HepG2 (cell line): Measurements from ENCODE around the gene FGF19. TPM values are rescaled to one million over a fixed set of nuclear protein-coding genes. Genes with fewer than 3 reads are reported as not detected.
A peak's percentile ranks its signal among the peaks of the same experiment; 100 is the strongest.

Experiments
- CHD2 ChIP-seq: IDR thresholded peaks from 2 replicates; pipeline ENCODE4 v1.6.1; 2011; ENCODE audit warnings: low read depth, low read length, improper control_type of control experiment
- NFYB ChIP-seq: sonication (generic); formaldehyde crosslinking; IDR thresholded peaks from 2 replicates; pipeline ENCODE4 v1.4.0; 2020; ENCODE audit warnings: missing genetic modification reagents
- ZBTB4 ChIP-seq: sonication (generic); formaldehyde crosslinking; IDR thresholded peaks from 2 replicates; pipeline ENCODE4 v1.4.0; 2020; ENCODE audit warnings: missing genetic modification reagents, mild to moderate bottlenecking, borderline replicate concordance
- ZBTB40 ChIP-seq, 2 experiments: fragments of 450-650 bp in 1 of 2; sonication (generic) in 1 of 2; formaldehyde crosslinking in 1 of 2; IDR thresholded peaks; 2 replicates each; pipeline versions ENCODE4 v1.6.1 to v1.8.0; 2016 to 2022; ENCODE audit warnings: antibody characterized with exemption in 1 of 2, mild to moderate bottlenecking in 1 of 2, missing genetic modification reagents in 1 of 2
- ZFY ChIP-seq: sonication (generic); formaldehyde crosslinking; IDR thresholded peaks from 2 replicates; pipeline ENCODE4 v1.4.0; 2020; ENCODE audit warnings: missing genetic modification reagents
- ZKSCAN5 ChIP-seq: sonication (generic); formaldehyde crosslinking; IDR thresholded peaks from 2 replicates; pipeline ENCODE4 v1.5.1; 2020; ENCODE audit warnings: mild to moderate bottlenecking, missing genetic modification reagents
- ZNF282 ChIP-seq: fragments of 450-650 bp; IDR thresholded peaks from 2 replicates; pipeline ENCODE4 v1.6.1; 2018; ENCODE audit not compliant: partially characterized antibody
- ZNF317 ChIP-seq: sonication (generic); formaldehyde crosslinking; IDR thresholded peaks from 2 replicates; pipeline ENCODE4 v1.5.0; 2020; ENCODE audit warnings: mild to moderate bottlenecking, missing genetic modification reagents
- ZNF335 ChIP-seq: sonication (generic); formaldehyde crosslinking; IDR thresholded peaks from 2 replicates; pipeline ENCODE4 v1.4.0; 2020; ENCODE audit warnings: missing genetic modification reagents
- ZNF660 ChIP-seq: sonication (generic); formaldehyde crosslinking; IDR thresholded peaks from 2 replicates; pipeline ENCODE4 v1.5.1; 2020; ENCODE audit warnings: mild to moderate bottlenecking, low read depth, missing genetic modification reagents, borderline replicate concordance
- ZNF775 ChIP-seq: sonication (generic); formaldehyde crosslinking; IDR thresholded peaks from 2 replicates; pipeline ENCODE4 v1.4.0; 2020; ENCODE audit warnings: missing genetic modification reagents, mild to moderate bottlenecking, moderate library complexity, borderline replicate concordance
- ZSCAN30 ChIP-seq: sonication (generic); formaldehyde crosslinking; IDR thresholded peaks from 2 replicates; pipeline ENCODE4 v1.5.0; 2020; ENCODE audit warnings: mild to moderate bottlenecking, missing genetic modification reagents
- polyA plus RNA-seq, 8 experiments: library from polyadenylated mRNA; depleted of rRNA in 3 of 8; stranded (reverse) in 7 of 8; unstranded in 1 of 8; fragments of >200 nt; fragmentation: Illumina TruSeq in 4 of 8; extraction: Trizol in 4 of 8; gene quantifications; 2 replicates each; pipeline versions ENCODE4 v1.2.1 to v1.2.3, GENCODE V29; 2011 to 2016; ENCODE audit warnings: low read depth in 4 of 8, missing spikeins in 1 of 8, mixed read lengths in 1 of 8; ENCODE audit not compliant: insufficient read depth in 1 of 8
- total RNA-seq, 5 experiments: library from RNA; depleted of rRNA; stranded (reverse); fragments of >200 nt; fragmentation: Illumina TruSeq; extraction: Trizol; gene quantifications; 2 replicates each; pipeline ENCODE4 v1.2.3, GENCODE V29; 2016; ENCODE audit warnings: low read depth in 1 of 5
- TF ChIP-seq, protein P1 (sequence below): sonication (generic); formaldehyde crosslinking; IDR thresholded peaks from 2 replicates; pipeline ENCODE4 v1.4.0; 2020; ENCODE audit warnings: missing genetic modification reagents

The FGF19 gene
- total and polyA plus RNA-seq, 2 of the 13 experiments (the other 11 are each of a cell fraction or from before 2014, with no cell fraction given) = 0.07 TPM; not detected in 1

DNA sequence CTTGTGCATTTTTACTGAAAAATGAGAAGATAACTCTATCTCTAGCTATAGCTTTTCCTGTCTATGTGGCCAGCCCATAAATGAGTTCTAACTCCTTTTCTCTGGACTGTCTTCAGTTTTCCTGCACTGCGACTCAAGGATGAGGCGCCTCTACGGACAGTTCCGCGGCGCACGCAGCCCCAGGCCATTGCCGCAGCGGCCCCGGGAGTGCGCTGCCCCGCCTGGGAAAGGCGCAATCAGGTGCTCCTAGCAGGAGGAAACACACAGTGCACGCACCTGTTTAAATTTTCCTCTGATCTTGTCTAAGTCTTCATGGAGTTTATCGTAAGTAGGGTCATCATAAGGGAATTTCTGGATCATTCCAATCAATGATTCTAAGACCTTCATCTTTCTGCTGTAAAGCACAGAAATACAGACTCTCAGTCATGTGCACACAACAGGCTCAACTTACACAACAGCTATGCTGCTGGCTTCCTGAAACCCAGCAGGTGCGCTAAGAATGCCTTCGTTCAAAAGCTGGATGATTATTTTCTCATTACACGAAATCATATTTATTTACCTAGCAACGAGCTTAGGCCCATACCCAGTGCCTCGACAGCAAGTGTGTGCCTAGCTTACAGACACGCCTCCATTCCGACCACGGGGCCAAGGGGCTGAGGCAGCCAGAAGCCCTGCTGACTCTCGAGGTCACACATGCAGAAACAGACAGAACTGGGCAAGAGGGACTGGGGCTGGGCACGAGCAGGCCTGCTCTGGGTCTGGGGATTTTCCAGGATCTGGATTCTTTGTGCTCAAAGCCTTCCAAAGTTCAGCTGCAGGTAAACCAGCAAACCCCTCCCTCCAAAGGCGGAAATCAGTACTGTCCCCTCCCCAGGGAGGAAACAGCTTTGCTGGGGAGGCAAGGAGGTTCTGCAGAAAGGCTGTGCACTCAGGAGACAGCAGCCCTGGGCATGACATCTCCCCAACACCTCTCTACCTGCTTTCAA lies 35.9 kb downstream of the FGF19 start (continued):
- TF ChIP-seq CHD2 = no peak
- no peak for TF ChIP-seq ZBTB40 (IDR thresholded peaks at IDR 0.05)
- TF ChIP-seq ZBTB40 (CRISPR knock-in tag; IDR thresholded peaks at IDR 0.05) = peak; percentile 78
- 0 out of 2 replicates have a peak, but pooled peaks have one; percentile 39 for TF ChIP-seq ZNF660 (CRISPR knock-in tag)
- no peak; the same call in 1 of the 2 replicates for TF ChIP-seq NFYB (CRISPR knock-in tag)
- no peak for TF ChIP-seq ZKSCAN5 (CRISPR knock-in tag)
- TF ChIP-seq ZFY = peak; percentile 83; the same call in 1 of the 2 replicates
- no peak for TF ChIP-seq ZSCAN30 (CRISPR knock-in tag)
- peak; percentile 89; the same call in 1 of the 2 replicates for TF ChIP-seq ZBTB4 (CRISPR knock-in tag)
- TF ChIP-seq ZNF775 (CRISPR knock-in tag) = no peak
- peak; percentile 74; the same call in 1 of the 2 replicates for TF ChIP-seq ZNF335 (CRISPR knock-in tag)
- no peak for TF ChIP-seq ZNF282
- TF ChIP-seq, protein P1, sequence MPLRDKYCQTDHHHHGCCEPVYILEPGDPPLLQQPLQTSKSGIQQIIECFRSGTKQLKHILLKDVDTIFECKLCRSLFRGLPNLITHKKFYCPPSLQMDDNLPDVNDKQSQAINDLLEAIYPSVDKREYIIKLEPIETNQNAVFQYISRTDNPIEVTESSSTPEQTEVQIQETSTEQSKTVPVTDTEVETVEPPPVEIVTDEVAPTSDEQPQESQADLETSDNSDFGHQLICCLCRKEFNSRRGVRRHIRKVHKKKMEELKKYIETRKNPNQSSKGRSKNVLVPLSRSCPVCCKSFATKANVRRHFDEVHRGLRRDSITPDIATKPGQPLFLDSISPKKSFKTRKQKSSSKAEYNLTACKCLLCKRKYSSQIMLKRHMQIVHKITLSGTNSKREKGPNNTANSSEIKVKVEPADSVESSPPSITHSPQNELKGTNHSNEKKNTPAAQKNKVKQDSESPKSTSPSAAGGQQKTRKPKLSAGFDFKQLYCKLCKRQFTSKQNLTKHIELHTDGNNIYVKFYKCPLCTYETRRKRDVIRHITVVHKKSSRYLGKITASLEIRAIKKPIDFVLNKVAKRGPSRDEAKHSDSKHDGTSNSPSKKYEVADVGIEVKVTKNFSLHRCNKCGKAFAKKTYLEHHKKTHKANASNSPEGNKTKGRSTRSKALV = no peak
- peak; percentile 90 for TF ChIP-seq ZNF317 (CRISPR knock-in tag)
